ENCODE results near the gene BIRC5.
A peak's percentile ranks its signal among the peaks of the same experiment; 100 is the strongest.

Gene BIRC5

GRCh38 chr17:78184351-78184750 lies 29.7 kb upstream of the BIRC5 start:
- no peak for DNase-seq

- no peak for DNase-seq
Measured at GRCh38 chr17:78184868-78185267, 29.2 kb upstream of the BIRC5 start.

- DNase-seq, result peak; percentile 34
Measured at GRCh38 chr17:78185981-78186691, 27.9 kb upstream of the BIRC5 start.

- peak; percentile 97 for DNase-seq
Measured at GRCh38 chr17:78186692-78187595, 27.1 kb upstream of the BIRC5 start, which contains the start of the genes AFMID and TK1. TSS of gene AFMID (plus strand) at chr17:78187362. CDS start at chr17:78187371, 9 bp downstream. TSS of gene TK1 (minus strand) at chr17:78187052. CDS start at chr17:78186994, 58 bp downstream.

GRCh38 chr17:78196716-78197115 lies 17.3 kb upstream of the BIRC5 start:
- peak; percentile 29 for DNase-seq

GRCh38 chr17:78197147-78197832 lies 16.8 kb upstream of the BIRC5 start:
- no peak for DNase-seq

GRCh38 chr17:78200451-78200850 lies 13.6 kb upstream of the BIRC5 start:
- DNase-seq, result no peak

GRCh38 chr17:78202666-78203065 lies 11.4 kb upstream of the BIRC5 start:
- DNase-seq, result no peak

- DNase-seq, result no peak
Measured at GRCh38 chr17:78204387-78205123, 9.5 kb upstream of the BIRC5 start.

- DNase-seq, result no peak
Measured at GRCh38 chr17:78205124-78205775, 8.8 kb upstream of the BIRC5 start.

GRCh38 chr17:78206298-78206697 lies 7.8 kb upstream of the BIRC5 start:
- no peak for DNase-seq

GRCh38 chr17:78208486-78208885 lies 5.6 kb upstream of the BIRC5 start:
- DNase-seq, result no peak

- DNase-seq, result no peak
Measured at GRCh38 chr17:78210111-78210510, 3.9 kb upstream of the BIRC5 start.

GRCh38 chr17:78211032-78211431 lies 3.0 kb upstream of the BIRC5 start:
- DNase-seq, result no peak

- no peak for DNase-seq
Measured at GRCh38 chr17:78214706-78215061, 631 bp downstream of the BIRC5 start.

- no peak for DNase-seq
Measured at GRCh38 chr17:78219396-78220150, 5.5 kb downstream of the BIRC5 start.

GRCh38 chr17:78223061-78223460 lies 9.0 kb downstream of the BIRC5 start:
- DNase-seq, result no peak

- DNase-seq, result no peak
Measured at GRCh38 chr17:78223765-78224164, 9.7 kb downstream of the BIRC5 start.

GRCh38 chr17:78224231-78225087 lies 10.4 kb downstream of the BIRC5 start:
- DNase-seq, result no peak
